Activated CD4-positive, alpha-beta T cell treated with anti-CD3 and anti-CD28 coated beads, Interleukin-2, amount 10 ng/mL, durations not matched to agents 24 days and 14 days (primary cell): ENCODE results near the gene ATG7. TPM values are rescaled to one million over a fixed set of nuclear protein-coding genes. Genes with fewer than 3 reads are reported as not detected.

Source experiments
- DNase-seq: peaks from one replicate; pipeline ENCODE4 v3.0.0; 2022
- H3K27ac Mint-ChIP-seq: one replicate; pipeline ENCODE4 v1.8.0; 2022; ENCODE audit warnings: mild to moderate bottlenecking, mixed read lengths
- H3K27me3 Mint-ChIP-seq: one replicate; pipeline ENCODE4 v1.8.0; 2022; ENCODE audit warnings: mixed read lengths
- H3K36me3 Mint-ChIP-seq: one replicate; pipeline ENCODE4 v1.8.0; 2022; ENCODE audit warnings: low read depth, mild to moderate bottlenecking, mixed read lengths
- H3K4me1 Mint-ChIP-seq: one replicate; pipeline ENCODE4 v1.8.0; 2021; ENCODE audit warnings: mixed read lengths
- H3K4me3 Mint-ChIP-seq: one replicate; pipeline ENCODE4 v1.8.0; 2022; ENCODE audit warnings: mild to moderate bottlenecking, moderate library complexity, mixed read lengths
- H3K9me3 Mint-ChIP-seq: one replicate; pipeline ENCODE4 v1.8.0; 2021; ENCODE audit warnings: mixed read lengths
- intact Hi-C: fragments of 100-400 bp; cut with micrococcal nuclease; formaldehyde crosslinking; loops from one replicate; pipeline ENCODE4 v1.15.1; 2023
- total RNA-seq: library from RNA; stranded (reverse); gene quantifications from 2 replicates; pipeline ENCODE4 v1.2.3, GENCODE V29; 2022

ATG7 gene
- total RNA-seq, 1 donor from 2014 or later, result 41.4 TPM

DNA sequence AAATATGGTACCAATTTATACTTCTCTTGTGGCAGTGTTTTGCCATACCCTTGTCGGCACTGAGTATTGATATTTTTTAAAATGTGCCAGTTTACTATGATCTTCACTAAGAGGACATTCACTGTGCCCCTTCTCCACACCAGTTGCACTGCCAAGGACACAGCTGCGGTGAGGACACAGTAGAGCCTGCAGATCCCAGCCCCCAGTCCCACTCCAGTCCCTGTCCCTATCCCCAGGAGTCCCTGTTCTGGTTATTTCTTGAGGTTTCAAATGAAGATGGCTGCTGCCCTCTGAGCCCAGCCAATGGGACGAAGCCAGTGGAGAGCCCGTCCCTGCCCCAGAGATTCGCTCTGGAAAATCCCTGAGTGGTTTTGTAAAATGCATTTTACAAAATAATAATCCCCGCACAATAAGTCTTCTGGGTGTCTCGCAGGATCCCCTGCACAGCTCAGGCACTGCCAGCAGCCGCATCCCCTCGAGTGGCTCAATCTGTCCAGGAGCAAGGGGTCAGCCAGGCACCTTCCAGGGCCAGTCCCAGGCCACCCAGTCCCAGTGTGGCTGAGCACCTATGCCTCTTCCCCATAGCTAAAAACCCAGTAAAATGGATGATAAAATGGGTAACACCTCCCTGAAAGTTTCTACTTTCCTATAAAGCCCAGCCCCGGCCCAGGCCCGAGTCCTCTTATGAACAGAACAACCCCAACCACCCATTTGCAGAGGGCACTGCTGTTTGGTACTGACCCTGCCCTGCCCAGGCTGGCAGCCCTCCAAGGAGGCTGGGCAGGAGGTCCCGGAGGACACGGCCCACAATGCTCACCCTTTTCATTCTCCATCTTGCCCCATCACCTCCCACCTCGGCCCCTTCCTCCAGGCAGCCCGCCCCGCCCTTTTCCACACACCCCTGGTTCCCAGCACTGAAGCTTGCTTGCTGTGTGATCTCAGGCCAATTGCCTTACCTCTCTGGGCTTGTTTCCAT, 280.4 kb downstream of the ATG7 start:
- H3K4me3 Mint-ChIP-seq, result no peak overlapping the region
- peaks cover 4% of the 10 kb centered on the region for H3K4me1 Mint-ChIP-seq
- H3K27me3 Mint-ChIP-seq, result no peaks in the 10 kb centered on the region
- peaks cover 17% of the 10 kb centered on the region for H3K36me3 Mint-ChIP-seq
- H3K27ac Mint-ChIP-seq, result no peak overlapping the region
- intact Hi-C loops, result no loop called here
- no peak for DNase-seq
- H3K9me3 Mint-ChIP-seq, result peaks cover 2% of the 10 kb centered on the region

DNA sequence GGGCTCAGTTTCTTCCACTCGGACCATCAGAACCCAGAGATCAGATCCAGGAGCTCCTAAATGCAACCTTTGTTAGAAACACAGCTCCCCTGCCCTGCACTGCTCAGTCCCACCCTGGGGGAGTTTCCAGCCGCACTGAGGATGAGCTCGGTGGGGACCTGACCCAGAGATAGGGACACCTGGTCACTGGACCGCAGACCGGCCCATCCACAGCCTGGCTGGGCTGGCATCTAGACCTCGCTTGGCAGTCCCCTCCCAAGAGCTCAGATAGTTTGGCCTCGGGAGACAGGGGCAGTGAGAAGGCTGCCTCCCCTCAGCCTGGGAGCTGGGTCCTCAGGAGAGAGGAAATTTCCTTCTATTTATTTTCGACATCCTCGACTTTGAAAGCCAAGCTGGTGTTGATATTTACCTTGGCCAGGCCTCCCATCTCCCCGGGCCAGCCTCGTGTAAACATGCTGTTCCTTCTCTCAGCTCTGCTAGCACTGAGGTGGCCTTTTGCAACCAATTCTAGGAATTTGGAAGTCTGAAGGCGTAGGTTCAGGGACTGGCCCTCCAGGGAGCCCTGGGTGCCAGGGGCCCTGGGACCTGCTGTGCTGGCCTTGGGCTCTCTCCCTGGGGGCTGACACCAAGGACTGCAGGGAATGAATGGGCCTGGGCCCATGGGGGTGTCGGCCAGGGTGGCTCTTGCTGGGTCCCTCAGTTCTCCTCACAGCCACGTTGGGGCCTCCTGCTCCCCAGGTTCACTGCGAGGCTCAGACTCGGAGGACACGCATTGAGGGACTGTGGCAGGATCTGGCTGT, 281.4 kb downstream of the ATG7 start:
- Mint-ChIP-seq H3K27ac (no peak overlapping the region), H3K9me3 (no peaks in the 10 kb centered on the region), H3K4me1 (peaks cover 7% of the 10 kb centered on the region), H3K27me3 (no peaks in the 10 kb centered on the region), H3K36me3 (peaks cover 23% of the 10 kb centered on the region), H3K4me3 (no peak overlapping the region)
- DNase-seq, result no peak
- intact Hi-C loops, result no loop called here

DNA sequence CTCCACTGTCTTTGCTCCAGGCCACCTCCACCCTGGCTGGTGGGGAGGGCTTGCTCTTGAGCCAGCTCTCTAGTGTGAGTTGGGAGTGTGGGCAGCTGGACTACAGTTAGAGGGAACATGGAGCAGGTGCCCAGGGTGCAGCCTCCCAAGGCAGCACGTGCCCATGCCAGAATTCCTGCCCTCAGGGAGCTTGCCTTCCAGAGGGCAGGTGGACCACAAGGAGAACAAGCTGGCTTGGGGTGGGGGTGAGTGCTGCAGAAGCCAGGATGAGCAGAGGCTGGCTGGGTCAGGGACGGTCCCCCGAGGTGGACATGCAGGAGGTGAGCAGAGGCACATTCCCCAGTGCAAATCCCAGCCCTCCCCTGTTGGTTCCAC, 282.0 kb downstream of the ATG7 start:
- H3K27ac Mint-ChIP-seq, result no peak overlapping the region
- DNase-seq, result no peak
- peaks cover 23% of the 10 kb centered on the region for H3K36me3 Mint-ChIP-seq
- H3K4me1 Mint-ChIP-seq, result peaks cover 7% of the 10 kb centered on the region
- intact Hi-C loops, result no loop called here
- H3K4me3 Mint-ChIP-seq, result no peak overlapping the region
- no peaks in the 10 kb centered on the region for H3K27me3 Mint-ChIP-seq
- H3K9me3 Mint-ChIP-seq, result no peaks in the 10 kb centered on the region

DNA sequence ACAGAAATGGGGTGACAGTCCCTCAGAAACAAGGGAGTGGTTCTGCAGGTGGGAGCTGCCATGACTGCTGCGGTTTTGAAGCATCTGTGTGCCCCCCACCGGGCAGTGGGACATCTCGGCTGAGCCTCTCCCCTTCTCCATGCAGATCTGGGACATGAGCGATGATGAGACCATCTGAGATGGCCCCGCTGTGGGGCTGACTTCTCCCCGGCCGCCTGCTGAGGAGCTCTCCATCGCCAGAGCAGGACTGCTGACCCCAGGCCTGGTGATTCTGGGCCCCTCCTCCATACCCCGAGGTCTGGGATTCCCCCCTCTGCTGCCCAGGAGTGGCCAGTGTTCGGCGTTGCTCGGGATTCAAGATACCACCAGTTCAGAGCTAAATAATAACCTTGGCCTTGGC, 282.5 kb downstream of the ATG7 start:
- peaks cover 7% of the 10 kb centered on the region for H3K4me1 Mint-ChIP-seq
- H3K27me3 Mint-ChIP-seq, result no peaks in the 10 kb centered on the region
- no peaks in the 10 kb centered on the region for H3K9me3 Mint-ChIP-seq
- intact Hi-C loops, result no loop called here
- peaks cover 23% of the 10 kb centered on the region for H3K36me3 Mint-ChIP-seq
- no peak overlapping the region for H3K27ac Mint-ChIP-seq
- no peak overlapping the region for H3K4me3 Mint-ChIP-seq
- no peak for DNase-seq

DNA sequence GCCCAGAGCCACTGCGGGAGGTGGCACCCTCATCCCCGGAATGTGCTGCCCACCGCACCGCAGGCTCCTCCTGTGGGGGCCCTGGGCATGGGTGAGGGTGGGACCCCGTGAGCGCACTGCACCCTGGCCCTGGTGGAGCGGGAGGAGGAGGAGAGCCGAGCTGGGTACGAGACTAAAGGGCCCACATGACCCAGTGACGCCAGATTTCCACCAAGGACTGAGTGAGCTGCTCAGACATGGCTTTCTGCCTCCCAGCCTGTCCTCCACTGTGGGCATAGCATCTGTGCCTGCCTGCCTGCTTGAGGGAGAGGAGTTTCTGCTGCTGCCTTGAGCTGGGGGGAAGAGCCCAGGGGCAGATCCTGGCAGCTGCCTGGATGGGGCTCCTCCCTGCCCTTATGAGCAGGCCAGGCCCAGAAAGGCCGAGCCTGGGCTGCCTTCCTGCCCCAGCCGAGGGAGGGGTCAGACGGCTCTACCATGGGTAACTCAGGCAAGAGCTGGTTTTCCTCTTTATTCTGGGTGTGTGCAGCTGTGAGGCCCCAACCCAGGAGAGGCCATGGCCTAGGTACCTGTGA, 283.1 kb downstream of the ATG7 start:
- Mint-ChIP-seq H3K36me3 (peaks cover 26% of the 10 kb centered on the region), H3K4me1 (peaks cover 8% of the 10 kb centered on the region), H3K27me3 (no peaks in the 10 kb centered on the region), H3K4me3 (no peak overlapping the region), H3K9me3 (no peaks in the 10 kb centered on the region), H3K27ac (no peak overlapping the region)
- DNase-seq, result no peak
- intact Hi-C loops, result no loop called here

DNA sequence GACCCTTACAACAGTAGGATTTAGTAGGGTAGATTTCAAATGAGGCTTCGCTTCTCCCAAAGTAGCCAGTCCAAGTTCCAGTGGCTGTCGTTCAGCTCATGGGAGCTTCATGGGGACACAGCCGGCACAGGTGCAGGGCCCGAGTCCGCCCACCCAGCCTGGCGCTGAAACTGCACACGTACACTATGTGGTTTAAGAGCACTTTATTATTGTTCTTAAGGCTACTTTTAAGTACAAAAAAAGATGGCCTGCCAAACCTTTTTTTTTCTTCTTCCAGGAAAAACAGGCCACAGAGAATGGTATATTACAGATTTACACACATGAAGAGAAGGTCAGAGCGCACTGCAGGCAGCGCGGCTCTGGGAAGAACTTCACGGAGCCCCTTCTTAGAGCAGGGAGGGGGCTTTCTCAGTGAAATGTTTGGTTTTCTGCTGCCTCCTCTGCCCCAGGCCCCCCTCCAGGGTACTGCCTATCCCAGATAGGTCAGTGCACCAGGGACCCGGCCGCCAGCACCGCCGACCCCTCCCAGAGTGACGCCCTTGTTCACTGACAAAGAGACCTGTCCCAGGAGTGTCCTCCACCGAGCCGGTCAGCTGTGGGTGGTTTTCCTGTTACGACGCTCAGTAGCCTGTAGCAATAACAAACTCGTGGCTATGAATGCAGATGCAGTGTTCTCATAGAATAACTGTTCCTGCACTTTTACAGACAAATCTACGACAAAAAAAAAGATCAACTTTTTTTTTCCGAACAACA, 283.9 kb downstream of the ATG7 start:
- DNase-seq, result no peak
- H3K27me3 Mint-ChIP-seq, result no peaks in the 10 kb centered on the region
- H3K9me3 Mint-ChIP-seq, result no peaks in the 10 kb centered on the region
- H3K36me3 Mint-ChIP-seq, result peaks cover 26% of the 10 kb centered on the region
- no peak overlapping the region for H3K4me3 Mint-ChIP-seq
- intact Hi-C loops, result no loop called here
- H3K4me1 Mint-ChIP-seq, result peaks cover 8% of the 10 kb centered on the region
- H3K27ac Mint-ChIP-seq, result no peak overlapping the region

DNA sequence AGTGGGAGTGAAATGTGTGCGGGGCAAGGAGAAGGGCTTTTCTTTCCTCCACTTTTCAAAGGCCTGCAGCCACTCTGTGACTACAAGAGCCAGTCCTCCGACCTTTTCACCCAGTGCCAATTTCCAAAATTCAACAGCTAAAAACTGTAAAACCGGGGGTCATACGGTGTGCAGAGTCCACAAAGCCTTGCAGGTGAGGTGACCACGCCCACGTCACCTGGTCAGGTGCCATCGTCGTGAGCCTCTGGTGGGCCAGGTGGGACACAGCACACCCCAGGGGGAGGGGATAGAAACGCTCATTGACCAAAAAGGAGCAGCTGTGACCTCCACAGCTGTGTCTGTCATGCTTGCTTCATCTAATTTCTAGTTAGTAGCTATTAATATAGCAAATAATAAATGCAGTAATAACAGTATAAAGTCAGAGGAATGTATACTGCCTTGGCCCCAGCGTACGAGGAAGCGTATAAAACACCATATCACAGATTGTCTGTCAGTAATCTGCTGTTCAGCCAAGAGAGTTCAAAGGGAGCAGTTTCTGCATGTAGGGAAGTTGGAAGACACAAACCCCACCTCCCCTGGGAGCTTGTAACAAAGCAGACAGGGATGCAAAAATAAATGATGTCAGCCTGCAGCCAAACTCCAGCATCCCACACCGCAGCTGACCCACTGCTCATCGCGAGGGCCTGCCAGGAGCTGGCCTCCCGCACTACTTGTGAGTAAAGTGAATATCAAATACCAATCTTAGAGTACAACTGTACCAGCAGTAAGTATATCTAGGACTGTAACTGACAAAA, 284.9 kb downstream of the ATG7 start:
- H3K9me3 Mint-ChIP-seq, result no peaks in the 10 kb centered on the region
- H3K36me3 Mint-ChIP-seq, result peaks cover 26% of the 10 kb centered on the region
- no peak overlapping the region for H3K4me3 Mint-ChIP-seq
- H3K27me3 Mint-ChIP-seq, result no peaks in the 10 kb centered on the region
- peaks cover 8% of the 10 kb centered on the region for H3K4me1 Mint-ChIP-seq
- intact Hi-C loops, result no loop called here
- DNase-seq, result no peak
- H3K27ac Mint-ChIP-seq, result no peak overlapping the region

DNA sequence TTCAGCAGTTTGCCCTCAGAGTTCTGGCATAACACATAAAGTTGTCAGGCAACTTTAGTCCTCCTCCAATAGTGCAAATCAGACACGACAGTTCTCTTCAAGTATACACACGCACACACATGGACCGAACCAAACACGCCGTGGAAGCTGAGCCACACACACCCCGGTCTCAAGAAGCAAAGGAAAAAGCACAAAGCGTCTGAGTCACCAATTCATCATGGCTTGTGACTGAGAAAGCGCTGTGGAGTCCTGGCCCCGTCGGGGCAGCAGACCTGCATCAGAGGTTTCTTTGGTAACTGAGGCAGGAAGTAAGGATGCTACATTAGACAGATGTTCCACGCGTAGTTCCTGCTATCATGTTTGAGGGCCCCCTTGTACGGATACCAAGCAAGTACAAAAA, 285.8 kb downstream of the ATG7 start:
- peaks cover 21% of the 10 kb centered on the region for H3K36me3 Mint-ChIP-seq
- no peaks in the 10 kb centered on the region for H3K9me3 Mint-ChIP-seq
- intact Hi-C loops, result no loop called here

DNA sequence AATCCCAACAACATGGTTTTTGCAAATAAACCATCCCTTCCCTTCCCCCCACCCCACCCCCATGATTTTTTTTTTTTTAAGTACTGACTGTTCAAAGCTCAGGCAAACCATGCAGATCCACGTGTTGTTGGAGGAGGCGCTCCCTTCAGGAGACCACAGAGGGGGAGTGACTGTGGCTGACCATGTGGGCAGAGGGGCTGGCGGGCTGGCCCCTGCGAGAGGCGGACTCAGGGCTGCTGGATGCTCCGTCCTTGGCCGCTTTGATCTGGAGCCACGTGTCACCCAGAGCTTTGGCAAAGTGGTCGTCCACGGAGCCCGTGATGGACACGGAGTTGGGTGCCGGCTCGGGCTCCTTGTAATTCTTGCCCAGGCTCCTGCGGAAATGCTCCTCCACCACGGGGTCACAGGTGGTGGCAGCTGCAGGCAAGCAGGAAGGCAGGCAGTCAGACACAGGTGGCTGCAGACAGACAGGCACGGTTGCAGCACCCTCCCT, 286.3 kb downstream of the ATG7 start:
- H3K27me3 Mint-ChIP-seq, result no peaks in the 10 kb centered on the region
- intact Hi-C loops, result no loop called here
- DNase-seq, result no peak
- peaks cover 22% of the 10 kb centered on the region for H3K36me3 Mint-ChIP-seq
- no peaks in the 10 kb centered on the region for H3K9me3 Mint-ChIP-seq
- peaks cover 8% of the 10 kb centered on the region for H3K4me1 Mint-ChIP-seq
- H3K4me3 Mint-ChIP-seq, result no peak overlapping the region
- peak overlapping the region; percentile 67 for H3K27ac Mint-ChIP-seq

More for the DNA sequence above, 285.8 kb downstream of the ATG7 start:
- Mint-ChIP-seq H3K27ac (peak overlapping the region; percentile 67), H3K4me1 (peaks cover 8% of the 10 kb centered on the region), H3K27me3 (no peaks in the 10 kb centered on the region), H3K4me3 (no peak overlapping the region)
- no peak for DNase-seq

DNA sequence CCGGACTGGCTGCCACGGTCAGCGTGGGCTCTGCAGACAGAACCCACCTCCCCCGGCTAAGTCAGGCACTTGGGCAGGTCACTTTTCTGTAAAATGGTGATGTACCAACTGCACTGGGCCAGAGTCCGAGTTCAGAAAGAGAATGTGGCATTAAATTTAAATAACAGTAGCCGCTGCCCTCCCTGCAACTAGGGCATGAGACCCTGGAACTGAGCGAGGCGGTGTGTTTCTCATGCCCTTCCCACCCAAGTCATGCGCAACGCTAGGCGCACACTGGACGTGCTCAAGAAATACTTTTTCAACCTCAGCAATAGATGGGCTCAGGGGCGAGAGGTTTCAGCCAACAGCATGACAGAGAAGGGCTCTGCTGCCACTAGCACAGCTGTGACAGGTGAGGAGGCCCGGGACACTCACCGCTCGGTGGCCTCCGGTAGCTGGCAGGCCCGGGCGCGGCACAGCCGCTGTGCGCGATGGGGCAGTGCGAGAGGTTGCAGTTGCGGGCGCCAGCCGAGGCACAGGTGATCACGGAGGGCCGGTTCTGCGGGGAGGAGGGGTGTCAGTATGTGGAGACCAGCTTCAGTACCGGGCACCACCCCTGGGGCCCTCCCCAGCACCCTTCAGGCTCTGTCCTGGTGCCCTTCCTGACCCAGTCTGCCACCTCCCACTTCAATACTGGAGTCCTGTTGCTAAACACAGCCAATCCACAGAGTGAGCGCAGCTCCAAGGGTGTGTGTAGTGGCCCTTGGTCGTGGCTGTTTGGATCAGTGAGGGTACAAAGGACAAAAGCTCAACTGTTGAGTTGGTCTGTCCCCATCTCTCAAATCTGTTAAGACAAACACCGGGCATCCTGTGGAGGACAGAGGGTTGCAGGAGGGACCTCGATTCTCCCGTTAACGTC, 287.0 kb downstream of the ATG7 start:
- H3K4me1 Mint-ChIP-seq, result peaks cover 8% of the 10 kb centered on the region
- peak overlapping the region; percentile 41 for H3K27ac Mint-ChIP-seq
- H3K36me3 Mint-ChIP-seq, result peaks cover 24% of the 10 kb centered on the region
- DNase-seq, result no peak
- intact Hi-C loops, result no loop called here
- H3K4me3 Mint-ChIP-seq, result no peak overlapping the region
- no peaks in the 10 kb centered on the region for H3K27me3 Mint-ChIP-seq
- H3K9me3 Mint-ChIP-seq, result no peaks in the 10 kb centered on the region

DNA sequence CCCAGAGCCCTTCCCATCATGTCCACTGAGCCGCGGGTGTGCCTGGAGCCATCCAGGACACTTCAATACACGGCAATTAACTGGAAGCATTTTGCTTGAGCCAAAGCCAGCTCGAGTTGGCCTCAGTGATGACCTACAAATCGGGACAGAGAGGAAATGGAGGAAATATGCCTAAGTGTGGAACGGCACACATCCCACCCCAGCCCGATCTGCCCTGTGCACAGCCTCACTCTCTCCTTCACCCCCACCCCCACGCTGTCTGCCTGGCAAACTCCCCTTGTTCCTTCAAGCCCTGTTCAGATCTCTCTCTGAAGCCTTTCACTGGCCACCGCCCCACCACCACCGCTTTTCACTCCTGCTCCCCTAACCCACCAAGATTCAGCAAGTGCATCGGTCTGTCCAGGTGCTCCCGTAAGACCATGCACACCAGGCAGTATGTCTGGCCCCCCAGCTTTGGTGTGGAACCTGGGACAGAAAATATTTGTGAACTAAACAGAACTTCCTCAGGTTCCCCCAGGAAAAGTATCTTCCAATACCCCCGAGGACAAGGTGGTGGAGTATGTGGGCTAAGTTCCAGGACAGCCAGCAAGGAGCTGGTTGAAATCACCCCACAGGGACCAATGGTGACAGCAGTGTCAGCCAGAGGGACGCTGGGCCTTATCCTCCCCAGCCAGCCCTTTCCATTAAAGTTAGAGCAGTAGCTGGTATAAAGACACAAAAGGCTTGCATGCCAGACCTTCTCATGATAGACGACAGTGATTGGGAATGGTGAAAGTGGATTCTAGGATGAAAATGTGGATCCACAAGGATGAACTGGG, 287.8 kb downstream of the ATG7 start:
- no peak for DNase-seq
- Mint-ChIP-seq H3K4me3 (no peak overlapping the region), H3K36me3 (peaks cover 24% of the 10 kb centered on the region), H3K27me3 (no peaks in the 10 kb centered on the region), H3K4me1 (peaks cover 8% of the 10 kb centered on the region), H3K9me3 (no peaks in the 10 kb centered on the region), H3K27ac (peak overlapping the region; percentile 41)
- intact Hi-C loops, result no loop called here
